ENCODE measurements around the gene SGSM2. TPM values are rescaled to one million over a fixed set of nuclear protein-coding genes. Genes with fewer than 3 reads are reported as not detected.

SGSM2 gene
- total and polyA plus RNA-seq, 2 of the 8 experiments (the other 6 are each of a cell fraction or from before 2014, with no cell fraction given): 44.5 to 77.7 TPM

DNA sequence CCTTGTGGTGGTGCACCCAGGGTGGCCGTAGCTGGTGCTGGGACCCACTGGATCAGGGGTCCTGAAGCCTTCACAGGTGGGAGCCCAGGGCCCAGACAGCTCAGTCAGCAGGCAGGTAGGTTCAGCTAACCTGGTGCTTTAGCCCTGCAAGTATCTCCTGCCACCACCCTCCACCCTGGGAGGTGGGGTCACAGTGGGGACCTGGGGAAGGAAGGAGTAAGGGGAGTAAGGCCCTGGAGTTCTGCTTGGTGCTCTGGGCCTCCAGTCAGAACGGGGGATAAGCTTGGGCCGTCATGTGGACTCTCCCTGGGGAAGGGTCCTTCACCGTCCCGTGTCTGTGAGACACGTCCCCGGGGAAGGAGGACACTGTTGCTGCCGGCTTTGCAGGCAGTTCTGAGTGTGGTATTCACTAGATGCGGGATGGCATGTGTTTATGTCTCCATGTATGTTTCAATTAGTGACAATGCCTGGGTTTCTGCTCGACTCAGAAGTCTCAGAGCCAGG, 20.7 kb downstream of the SGSM2 start:
- Histone ChIP-seq H3K18ac (ENCODE audit: extremely low read depth, low read length) (no peak overlapping the region), H3K9ac (replicated peaks in 1 of 4; ENCODE audit: extremely low read depth in 1 of 4, low read depth in 3 of 4, low read length in 3 of 4) (no peak overlapping the region; a peak in 1 of 7 replicates), H3K79me1 (ENCODE audit: low read depth, low read length) (no peaks in the 10 kb centered on the region), H4K20me1 (replicated peaks in 1 of 2; ENCODE audit: control insufficient read depth in 1 of 2, insufficient read depth in 2 of 2, low read length in 2 of 2) (peaks cover 2 to 4% of the 10 kb centered on the region in 2 experiments), H4K8ac (ENCODE audit: extremely low read depth, insufficient read depth, low read length) (no peak overlapping the region), H2AK5ac (ENCODE audit: low read depth, low read length) (no peak overlapping the region), H3K9me3 (ENCODE audit: insufficient read depth in 2 of 2, low read depth in 1 of 2, low read length in 1 of 2) (no peaks in the 10 kb centered on the region), H2BK120ac (replicated peaks; ENCODE audit: low read depth, low read length) (no peak overlapping the region), H4K91ac (replicated peaks; ENCODE audit: insufficient read length, low read length) (no peak overlapping the region), H2BK20ac (ENCODE audit: low read length) (no peak overlapping the region), H3K23ac (ENCODE audit: insufficient read length) (no peak overlapping the region), H2AFZ (ENCODE audit: low read length) (no peak overlapping the region), H2BK12ac (ENCODE audit: low read depth, low read length) (no peak overlapping the region), H3K79me2 (ENCODE audit: control insufficient read depth in 1 of 2, insufficient read depth in 2 of 2, low read length in 2 of 2) (no peaks in the 10 kb centered on the region; a peak in 1 of 4 replicates), H3K27ac (ENCODE audit: low read depth, low read length) (no peak overlapping the region), H3K36me3 (ENCODE audit: control insufficient read depth in 2 of 4, insufficient read depth in 4 of 4, low read length in 3 of 4) (peaks cover 0 to 4% (median 2%) of the 10 kb centered on the region in 4 experiments; a peak in 3 of 8 replicates), H3K4ac (replicated peaks; ENCODE audit: insufficient read length, low read depth, low read length) (peak overlapping the region; percentile 69), H3K4me1 (replicated peaks in 1 of 4; ENCODE audit: control insufficient read depth in 3 of 4, insufficient read depth in 4 of 4, low read length in 3 of 4) (no peaks in the 10 kb centered on the region), H3K27me3 (replicated peaks in 1 of 4; ENCODE audit: control insufficient read depth in 3 of 4, extremely low read depth in 1 of 4, insufficient read depth in 3 of 4, low read length in 3 of 4) (no peaks in the 10 kb centered on the region), H2BK5ac (ENCODE audit: low read depth, low read length) (no peak overlapping the region), H3K4me3 (ENCODE audit: extremely low read depth in 1 of 4, insufficient read depth in 2 of 4, low read depth in 3 of 4, low read length in 4 of 4) (no peak overlapping the region), H2BK15ac (ENCODE audit: low read length) (no peak overlapping the region), H3K23me2 (ENCODE audit: low read depth, low read length) (no peaks in the 10 kb centered on the region), H3K56ac (replicated peaks; ENCODE audit: insufficient read length, low read depth, low read length) (no peak overlapping the region), H3K14ac (ENCODE audit: insufficient read length) (no peak overlapping the region), H3K4me2 (ENCODE audit: insufficient read depth in 1 of 2, low read depth in 2 of 2, low read length in 2 of 2) (no peak overlapping the region), H4K5ac (ENCODE audit: insufficient read length, low read depth, low read length) (no peak overlapping the region)
- WGBS, 2 experiments (ENCODE audit: extremely low coverage in 1 of 2, insufficient coverage in 1 of 2, insufficient read length in 1 of 2, insufficient replicate concordance in 2 of 2, low coverage in 1 of 2, low lambda C conversion rate in 2 of 2, missing lambda C conversion rate in 1 of 2): 93% methylated on average over 10 of the region's 10 CpGs; no CpG with 5 or more reads in 1 of the 2 experiments
- DNase-seq (ENCODE audit: low read depth in 1 of 2, low spot score in 2 of 2) (no peak), FAIRE-seq (no peak)
- POLR2A ChIA-PET (ENCODE audit: partially characterized antibody): interaction anchor here (1.0 to 1.8 kb wide), 5 partner anchors 10 to 35 kb away, joined by 3 to 8 read pairs (median 4); partner anchors contain the start of gene TSR1
- CTCF ChIA-PET (ENCODE audit: partially characterized antibody): interaction anchor here (0.7 to 2.1 kb wide), 5 partner anchors 9 to 58 kb away, joined by 3 to 7 read pairs (median 6); partner anchors contain the start of gene TSR1
- TF ChIP-seq BRCA1 (IDR thresholded peaks at IDR 0.05; ENCODE audit: low read depth, low read length) (no peak), POU5F1 (IDR thresholded peaks at IDR 0.05; ENCODE audit: low read depth, low read length) (no peak), KDM5A (IDR thresholded peaks at IDR 0.05; ENCODE audit: low read length) (no peak), SAP30 (IDR thresholded peaks at IDR 0.05; ENCODE audit: insufficient read depth, insufficient replicate concordance, low read length) (no peak), NRF1 (IDR thresholded peaks at IDR 0.05; ENCODE audit: low read depth, low read length) (no peak), SRF (IDR thresholded peaks at IDR 0.05; ENCODE audit: low read depth, low read length) (no peak), RAD21 (IDR thresholded peaks at IDR 0.05 in 1 of 2, conservative IDR thresholded peaks at IDR 0.05 in 1 of 2; ENCODE audit: low read depth in 2 of 2, low read length in 2 of 2) (no peak), CBX5 (IDR thresholded peaks at IDR 0.05; ENCODE audit: low read depth, low read length) (no peak), ZNF274 (IDR thresholded peaks at IDR 0.05; ENCODE audit: borderline replicate concordance, extremely low read depth, low read length) (no peak), KDM4A (IDR thresholded peaks at IDR 0.05; ENCODE audit: low read depth, low read length, severe bottlenecking) (no peak), EGR1 (IDR thresholded peaks at IDR 0.05; ENCODE audit: borderline replicate concordance, low read depth, low read length) (no peak)
- TF ChIP-seq, protein P1, sequence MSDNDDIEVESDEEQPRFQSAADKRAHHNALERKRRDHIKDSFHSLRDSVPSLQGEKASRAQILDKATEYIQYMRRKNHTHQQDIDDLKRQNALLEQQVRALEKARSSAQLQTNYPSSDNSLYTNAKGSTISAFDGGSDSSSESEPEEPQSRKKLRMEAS (IDR thresholded peaks at IDR 0.05): no peak

All from H1 (cell line).